NOMO-1 treated with dmso at 0.1 percent for 144 hours (cell line): ENCODE measurements around the gene CRHR1.
"Not testable (repeated sequence)": the region's sequence is repeated elsewhere in the genome, so short reads cannot be mapped to it uniquely, and the experiment has no call there.

Source experiments
- DNase-seq: peaks from one replicate; lab custom pipeline; 2025; ENCODE audit not compliant: unreplicated experiment; lab: John Stamatoyannopoulos, UW

The CRHR1 gene

GRCh38 chr17:45784293-45784740 is at the start of gene CRHR1:
Gene CRHR1 (plus strand): TSS chr17:45784320. CDS start chr17:45784545, 225 bp downstream.
- no peak for DNase-seq

- DNase-seq = no peak
Measured at GRCh38 chr17:45734598-45734997, 49.5 kb upstream of the CRHR1 start.

- DNase-seq = no peak
Measured at GRCh38 chr17:45735488-45735887, 48.6 kb upstream of the CRHR1 start.

DNA sequence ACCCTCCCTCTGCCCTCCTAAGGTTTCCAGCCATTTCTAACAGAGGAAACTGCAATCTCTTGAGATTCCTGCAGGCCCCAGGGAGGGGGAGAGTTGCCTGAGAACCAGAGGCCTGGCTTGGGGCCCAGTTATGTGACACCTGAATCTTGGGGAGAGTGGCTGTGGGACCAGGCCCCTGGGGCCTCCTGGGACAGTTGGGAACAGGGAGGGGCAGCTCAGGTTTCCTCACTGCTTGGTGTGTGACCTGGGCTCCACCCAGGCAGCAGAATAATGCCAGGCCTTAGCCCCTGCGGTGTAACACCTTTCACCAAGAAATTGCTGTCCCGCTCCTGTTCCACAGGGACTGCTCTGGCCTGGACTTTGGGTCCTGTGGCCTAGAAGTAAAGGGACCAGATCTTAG is 44.3 kb upstream of the CRHR1 start:
- no peak for DNase-seq

DNA sequence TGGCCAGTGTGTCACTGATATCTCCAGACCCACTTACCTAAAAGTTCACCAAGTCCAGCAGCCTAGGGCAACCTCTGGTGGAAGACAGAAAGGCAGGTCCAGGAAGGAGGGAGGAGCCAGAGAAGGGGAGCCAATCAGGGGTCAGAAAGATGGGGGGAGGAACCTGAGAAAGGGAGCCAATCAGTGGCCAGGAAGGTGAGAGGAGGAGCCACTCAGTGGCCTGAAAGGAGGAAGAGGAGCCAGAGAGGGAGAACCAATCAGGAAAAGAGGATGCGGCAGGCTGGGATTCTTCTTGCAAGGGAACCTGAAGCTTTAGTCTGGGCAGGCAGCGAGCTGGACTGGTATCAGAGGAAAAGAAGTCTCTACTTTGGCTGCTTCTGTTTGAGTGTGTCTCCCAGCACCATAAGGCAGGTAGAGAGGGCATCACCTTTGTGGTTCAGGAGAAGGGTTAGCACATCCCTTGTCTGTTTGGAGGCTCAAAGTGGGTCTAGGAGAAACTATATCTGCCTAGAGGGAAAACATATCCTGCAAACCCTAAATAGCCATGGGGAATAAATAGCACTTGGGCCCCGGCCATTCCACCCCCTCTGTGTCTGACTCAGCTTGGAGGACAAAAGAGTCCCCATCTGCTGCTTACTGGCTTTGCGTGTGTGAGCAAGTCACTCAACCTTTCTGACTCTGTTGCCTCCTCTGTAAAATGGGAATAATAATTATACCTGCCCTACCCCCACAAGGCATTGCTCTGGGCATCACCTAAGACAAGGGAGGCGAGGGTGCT is 43.4 kb upstream of the CRHR1 start:
- DNase-seq = no peak

DNA sequence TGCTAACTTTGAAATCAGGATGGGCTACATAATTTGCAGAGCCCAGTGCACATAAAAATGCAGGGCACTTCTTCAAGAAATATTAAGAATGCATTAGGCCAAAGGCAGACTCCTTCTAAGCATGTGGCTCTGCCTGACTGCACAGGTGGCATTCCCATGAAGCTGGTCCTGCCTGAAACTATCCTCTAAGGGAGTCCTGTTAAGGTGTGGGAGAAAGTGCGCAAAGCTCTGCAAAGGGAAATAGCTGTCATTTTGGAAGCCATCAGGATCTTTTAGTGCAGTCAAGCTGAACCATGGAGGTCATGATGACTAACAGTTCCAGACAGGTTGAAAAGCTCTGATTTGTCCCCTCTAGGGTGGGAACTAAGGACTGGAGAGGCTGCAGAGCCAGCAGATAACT is 41.9 kb upstream of the CRHR1 start:
- DNase-seq = no peak

GRCh38 chr17:45743626-45744326 is 40.3 kb upstream of the CRHR1 start:
- DNase-seq = no peak

DNA sequence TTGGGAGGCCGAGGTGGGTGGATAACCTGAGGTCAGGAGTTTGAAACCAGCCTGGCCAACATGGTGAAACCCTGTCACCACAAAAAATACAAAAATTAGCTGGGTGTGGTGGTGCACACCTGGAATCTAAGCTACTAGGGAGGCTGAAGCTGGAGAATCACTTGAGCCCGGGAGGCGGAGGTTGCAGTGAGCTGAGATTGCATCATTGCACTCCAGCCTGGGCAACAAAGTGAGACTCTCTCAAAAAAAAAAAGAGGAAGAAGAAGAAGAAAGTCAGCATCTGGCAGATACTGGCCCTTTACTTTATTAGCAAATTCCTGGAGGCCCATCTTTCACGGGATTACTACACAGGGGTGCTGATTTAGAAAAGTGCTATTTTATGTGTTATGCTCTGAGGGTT is 39.3 kb upstream of the CRHR1 start:
- DNase-seq = not testable (repeated sequence)

DNA sequence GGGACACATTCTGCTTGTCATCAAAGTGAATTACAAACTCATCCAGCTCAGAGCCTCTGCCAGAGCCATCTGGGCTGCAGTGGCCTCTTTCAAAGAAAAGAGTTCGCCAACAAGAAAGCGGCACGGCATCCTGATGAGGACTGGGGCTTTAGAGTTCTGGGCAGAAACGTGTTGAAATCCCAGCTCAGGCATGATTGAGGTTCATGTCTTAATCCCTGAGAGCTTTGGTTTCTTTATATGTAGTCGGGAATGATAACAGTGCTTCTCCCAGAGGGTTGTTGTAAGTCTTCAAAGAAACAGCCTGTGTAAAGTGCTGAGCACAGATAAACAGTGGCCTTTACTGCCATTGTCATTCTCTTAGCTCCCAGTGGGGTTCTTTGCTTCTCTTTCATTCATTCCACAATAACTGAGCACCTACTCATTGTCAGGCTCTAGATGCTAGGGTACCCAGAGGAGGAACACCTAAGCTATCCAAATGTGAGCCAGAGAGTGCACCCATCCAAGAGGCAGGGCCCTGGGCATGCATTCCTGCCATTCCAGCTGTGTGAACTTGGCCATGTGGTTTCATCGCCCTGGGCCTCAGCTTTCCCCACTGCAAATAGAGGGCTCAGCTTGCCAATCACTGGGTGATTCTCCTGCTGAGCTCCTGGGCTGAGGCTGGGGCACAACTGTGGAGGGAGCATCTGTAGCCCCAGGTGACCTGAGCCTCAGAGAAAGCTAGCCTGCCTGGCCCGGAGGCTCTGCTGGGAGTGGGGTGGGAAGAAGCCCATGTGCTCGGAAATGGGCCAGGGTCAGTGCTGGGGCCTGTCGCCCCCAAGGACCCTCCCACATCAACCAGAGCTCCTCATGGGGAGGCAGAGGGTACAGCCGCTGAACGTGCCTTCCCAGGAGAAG is 38.3 kb upstream of the CRHR1 start:
- DNase-seq = no peak

GRCh38 chr17:45747911-45748310 is 36.2 kb upstream of the CRHR1 start:
- DNase-seq = no peak

- no peak for DNase-seq
Measured at GRCh38 chr17:45748731-45749310, 35.3 kb upstream of the CRHR1 start.

DNA sequence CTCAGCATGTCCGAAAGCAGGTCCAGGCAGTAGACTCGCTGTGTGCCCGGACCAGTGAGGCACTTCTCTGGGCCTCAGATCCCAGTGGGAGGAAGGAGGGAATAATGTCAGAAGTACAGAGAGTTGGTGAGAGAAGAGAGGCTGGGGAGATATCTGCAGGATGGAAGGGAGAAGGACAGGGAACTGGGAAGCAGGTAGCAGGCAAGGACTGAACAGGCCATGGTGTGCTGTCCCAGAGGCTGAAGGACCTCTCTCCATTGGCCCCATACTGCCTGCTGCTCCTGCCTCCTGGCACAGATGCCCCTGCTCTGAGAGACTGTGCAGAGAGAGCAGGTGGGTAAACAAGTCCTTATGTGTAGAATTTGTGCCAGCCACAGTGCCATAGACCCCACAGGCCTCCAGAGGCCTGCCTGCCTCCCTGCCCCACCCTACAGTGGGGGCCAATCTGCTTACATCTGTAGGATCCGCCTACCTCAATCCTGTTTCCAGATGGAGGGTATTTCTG is 34.2 kb upstream of the CRHR1 start:
- DNase-seq = no peak

- DNase-seq = no peak
Measured at GRCh38 chr17:45750779-45751440, 33.2 kb upstream of the CRHR1 start.

GRCh38 chr17:45751466-45751865 is 32.7 kb upstream of the CRHR1 start:
- DNase-seq = no peak

GRCh38 chr17:45752246-45752645 is 31.9 kb upstream of the CRHR1 start:
- no peak for DNase-seq

GRCh38 chr17:45753645-45754225 is 30.4 kb upstream of the CRHR1 start:
- no peak for DNase-seq

GRCh38 chr17:45755050-45755449 is 29.1 kb upstream of the CRHR1 start:
- DNase-seq = no peak

DNA sequence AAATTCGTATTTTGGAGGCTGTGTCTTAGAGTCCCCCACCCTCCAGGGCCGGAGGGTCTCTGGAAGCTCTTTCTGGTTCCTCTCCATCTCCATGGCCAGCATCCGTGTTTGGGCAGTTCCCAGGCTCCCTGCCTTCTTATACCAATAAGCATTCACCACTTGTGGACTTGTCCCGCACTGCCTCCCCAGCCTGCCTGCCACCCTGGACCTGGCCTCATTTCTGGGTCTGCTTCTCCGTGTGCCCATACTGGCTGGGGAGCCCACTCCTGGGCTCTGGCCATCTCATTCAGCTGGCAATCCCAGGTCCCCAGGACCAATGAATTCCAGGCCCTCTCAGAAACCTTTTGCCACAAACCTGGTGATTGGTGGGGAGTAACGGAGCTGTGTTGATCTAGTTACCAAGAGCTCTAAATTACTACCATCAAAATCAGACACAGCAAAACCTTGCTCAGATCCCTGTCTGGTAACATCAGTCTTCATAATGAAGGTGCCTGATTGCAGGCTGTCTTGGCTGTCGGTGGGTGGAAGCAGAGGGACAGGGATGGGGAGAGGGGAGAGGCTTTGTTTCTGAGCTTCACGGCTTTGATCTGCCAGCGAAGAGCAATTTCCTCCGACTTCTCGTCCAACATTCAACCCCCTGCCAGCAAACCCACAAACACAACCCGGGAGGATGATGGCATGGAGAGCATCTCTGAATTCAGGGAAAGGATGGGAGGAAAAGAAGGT is 27.7 kb upstream of the CRHR1 start:
- DNase-seq = no peak
